ENCODE data around the gene HNF4A.

HNF4A gene

DNA sequence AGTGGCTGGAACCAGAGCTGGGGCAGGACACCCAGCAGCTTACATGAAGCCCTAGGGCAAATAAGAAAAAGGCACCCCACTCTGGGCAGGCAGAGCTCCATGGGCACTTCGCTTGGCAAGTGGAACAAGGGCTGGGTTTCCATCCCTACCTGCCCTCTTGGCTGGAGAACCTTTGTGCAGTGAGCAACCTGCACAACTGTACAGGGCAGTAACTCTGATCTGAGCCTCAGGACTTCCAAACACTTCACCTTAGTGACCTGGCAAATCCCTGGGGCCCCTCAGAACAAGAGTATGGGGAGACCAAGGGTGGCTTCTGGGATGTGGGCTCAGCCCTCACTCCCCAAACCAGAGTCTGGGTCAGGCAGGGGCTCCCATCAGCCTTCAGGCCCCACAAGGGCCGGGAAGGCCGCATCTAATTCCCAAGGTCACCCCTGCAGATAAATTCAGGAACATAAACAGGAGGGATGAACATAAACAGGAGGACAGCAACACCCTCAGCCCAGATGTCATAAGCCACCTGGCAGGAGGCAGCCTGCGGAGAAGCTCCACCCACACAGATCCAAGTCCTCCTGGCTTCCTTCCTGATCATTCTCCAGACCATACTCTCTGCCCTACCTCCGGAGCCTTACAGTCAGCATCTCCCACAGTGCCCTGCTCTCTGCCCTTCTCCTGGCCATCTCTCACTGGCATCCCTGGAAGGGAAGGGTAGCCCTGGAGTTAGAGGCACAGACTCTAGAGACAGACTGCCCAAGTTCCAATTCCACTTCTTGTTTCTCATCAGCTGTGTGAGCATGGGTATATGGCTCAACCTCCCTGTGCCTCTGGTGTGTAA lies 37.5 kb downstream of the HNF4A start:
- DNase-seq, result no peak

DNA sequence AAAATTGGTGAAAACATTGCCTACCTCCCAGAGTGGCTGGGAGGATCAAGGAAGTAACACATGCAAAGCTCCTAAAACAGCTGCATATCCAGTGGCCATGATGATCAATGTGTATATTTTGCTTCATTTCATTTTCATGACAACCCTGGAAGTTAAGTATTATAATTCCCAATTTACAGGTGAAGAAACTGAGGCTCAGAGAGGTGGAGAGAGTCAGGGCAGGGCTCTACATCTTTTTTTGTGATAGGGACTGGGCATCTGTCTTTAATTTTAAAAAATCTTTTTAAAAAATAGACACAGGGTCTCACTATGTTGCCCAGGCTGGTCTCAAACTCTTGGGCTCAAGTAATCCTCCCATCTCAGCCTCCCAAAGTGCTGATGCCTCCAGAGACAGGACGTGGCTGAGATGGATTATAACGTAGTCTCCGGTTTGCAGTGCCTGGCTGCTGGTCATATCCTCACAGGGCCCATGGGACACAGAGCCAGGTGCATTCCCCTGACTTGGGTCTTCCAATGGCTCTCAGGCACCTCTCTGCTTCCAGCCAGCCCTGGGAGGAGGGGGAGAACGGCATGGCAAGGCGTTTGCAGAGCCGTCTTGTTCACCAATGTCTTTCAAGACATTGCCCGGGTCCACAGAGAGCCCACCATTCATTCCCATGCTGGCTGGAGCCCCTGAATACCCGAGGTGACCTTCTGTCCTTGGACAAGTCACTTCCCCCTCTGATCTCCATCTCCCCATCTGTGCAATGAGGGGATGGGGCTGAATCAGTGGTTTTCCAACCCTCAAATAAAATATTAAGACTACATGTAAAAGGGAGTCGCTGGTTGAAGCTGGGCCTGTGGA lies 38.3 kb downstream of the HNF4A start:
- DNase-seq, result no peak

DNA sequence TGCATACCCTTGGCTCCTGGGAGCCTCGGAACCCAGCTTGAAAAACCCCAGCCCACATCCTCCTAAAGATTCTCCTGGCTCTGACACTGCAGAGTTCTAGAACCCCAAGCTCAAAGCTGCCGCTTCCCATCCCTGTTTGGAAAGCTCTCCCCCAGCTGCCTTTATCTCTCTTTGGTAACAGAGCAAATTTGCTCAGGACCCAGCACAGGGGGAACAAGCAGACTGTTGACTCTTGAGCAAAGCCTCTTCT lies 38.9 kb downstream of the HNF4A start:
- DNase-seq, result no peak

- DNase-seq, result no peak
Measured at GRCh38 chr20:44394702-44395460, 39.4 kb downstream of the HNF4A start.

GRCh38 chr20:44395461-44396340 lies 40.2 kb downstream of the HNF4A start:
- DNase-seq, result no peak

GRCh38 chr20:44396369-44397130 lies 41.1 kb downstream of the HNF4A start:
- no peak for DNase-seq

GRCh38 chr20:44398335-44398734 lies 42.8 kb downstream of the HNF4A start:
- DNase-seq, result no peak

DNA sequence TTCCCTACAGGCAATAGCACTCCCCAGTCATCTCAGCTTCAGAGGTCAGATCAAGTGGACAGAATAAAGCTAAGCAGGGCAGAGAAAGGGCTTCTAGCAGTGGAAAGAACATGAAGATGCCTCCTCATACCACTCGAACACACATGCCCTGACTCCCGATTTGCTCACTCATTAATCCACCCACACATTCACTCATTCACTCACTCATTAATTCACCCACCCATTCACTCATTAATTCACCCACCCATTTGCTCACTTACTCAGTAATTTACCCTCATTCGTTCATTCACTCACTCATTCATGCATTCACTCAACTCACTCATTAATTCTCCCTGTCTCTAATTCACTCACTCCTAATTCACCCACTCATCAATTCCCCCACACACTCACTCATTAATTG lies 43.9 kb downstream of the HNF4A start:
- DNase-seq, result no peak

GRCh38 chr20:44400671-44400969 lies 45.1 kb downstream of the HNF4A start:
- no peak for DNase-seq

DNA sequence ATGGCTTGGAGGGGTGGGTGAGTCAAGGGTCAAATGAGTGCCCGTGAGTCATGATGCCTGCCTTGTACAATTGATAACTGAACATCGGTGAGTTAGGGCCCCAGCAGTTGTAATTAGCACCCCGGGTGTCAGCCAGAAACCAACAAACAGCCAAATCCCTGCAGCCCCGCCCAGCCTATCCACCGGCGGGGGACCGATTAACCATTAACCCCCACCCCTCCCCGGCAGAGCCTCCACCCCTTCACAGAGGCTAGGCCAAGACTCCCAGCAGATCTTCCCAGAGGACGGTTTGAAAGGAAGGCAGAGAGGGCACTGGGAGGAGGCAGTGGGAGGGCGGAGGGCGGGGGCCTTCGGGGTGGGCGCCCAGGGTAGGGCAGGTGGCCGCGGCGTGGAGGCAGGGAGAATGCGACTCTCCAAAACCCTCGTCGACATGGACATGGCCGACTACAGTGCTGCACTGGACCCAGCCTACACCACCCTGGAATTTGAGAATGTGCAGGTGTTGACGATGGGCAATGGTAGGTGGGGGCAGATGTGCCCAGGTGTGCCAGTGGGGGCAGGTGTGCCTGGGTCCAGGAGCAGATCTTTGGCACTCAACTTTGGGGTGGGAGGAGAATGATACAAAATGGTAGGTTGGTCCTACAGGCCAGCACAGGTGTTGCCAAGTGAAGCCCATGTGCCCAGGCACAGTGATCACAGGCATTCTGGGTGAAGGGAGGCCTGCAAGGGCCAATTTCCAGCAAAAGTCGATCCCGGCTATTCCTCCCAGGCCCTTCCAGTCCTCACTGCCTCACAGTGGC lies 45.7 kb downstream of the HNF4A start:
- DNase-seq, result no peak

GRCh38 chr20:44401770-44402390 lies 46.4 kb downstream of the HNF4A start:
- no peak for DNase-seq

- no peak for DNase-seq
Measured at GRCh38 chr20:44402391-44403193, 47.1 kb downstream of the HNF4A start.

- no peak for DNase-seq
Measured at GRCh38 chr20:44403194-44404112, 48.0 kb downstream of the HNF4A start.

DNA sequence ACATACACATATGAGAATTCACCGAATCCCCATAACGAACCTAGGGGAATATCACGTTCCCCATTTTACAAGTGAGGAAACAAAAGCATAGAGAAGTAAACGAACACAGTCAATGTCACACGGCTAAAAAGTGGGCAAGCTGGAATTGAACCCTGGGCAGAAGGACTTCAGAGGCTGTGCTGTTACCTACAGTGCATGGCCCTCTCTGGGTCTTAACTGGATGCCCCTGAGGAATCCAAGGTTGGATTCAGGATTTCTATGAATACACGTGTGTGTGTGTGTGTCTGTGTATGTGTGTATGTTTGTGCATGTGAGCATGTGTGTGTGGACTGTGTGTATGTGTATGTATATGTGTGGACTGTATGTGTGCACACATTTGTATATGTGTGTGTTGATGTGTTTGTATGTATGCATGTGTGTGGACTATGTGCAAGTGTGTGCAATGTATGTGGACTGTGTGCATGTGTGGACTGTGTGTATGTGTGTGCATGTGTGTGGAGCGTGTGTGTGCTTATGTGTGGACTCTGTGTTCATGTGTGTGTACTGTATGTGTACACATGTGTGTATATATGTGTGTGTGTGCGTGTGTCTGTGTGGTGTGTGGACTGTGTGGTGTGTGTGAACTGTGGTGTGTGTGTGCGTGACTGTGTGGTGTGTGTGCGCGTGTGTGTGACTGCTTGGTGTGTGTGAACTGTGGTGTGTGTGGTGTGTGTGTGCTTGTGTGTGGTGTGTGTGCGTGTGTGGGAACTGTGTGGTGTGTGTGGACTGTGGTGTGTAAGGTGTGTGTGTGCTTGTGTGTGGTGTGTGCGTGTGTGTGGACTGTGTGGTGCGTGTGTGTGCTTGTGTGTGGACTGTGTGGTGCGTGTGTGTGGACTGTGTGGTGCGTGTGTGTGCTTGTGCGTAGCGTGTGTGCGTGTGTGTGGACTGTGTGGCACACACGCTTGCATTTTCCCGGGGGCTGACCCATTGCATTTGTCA lies 49.0 kb downstream of the HNF4A start:
- DNase-seq, result no peak

DNA sequence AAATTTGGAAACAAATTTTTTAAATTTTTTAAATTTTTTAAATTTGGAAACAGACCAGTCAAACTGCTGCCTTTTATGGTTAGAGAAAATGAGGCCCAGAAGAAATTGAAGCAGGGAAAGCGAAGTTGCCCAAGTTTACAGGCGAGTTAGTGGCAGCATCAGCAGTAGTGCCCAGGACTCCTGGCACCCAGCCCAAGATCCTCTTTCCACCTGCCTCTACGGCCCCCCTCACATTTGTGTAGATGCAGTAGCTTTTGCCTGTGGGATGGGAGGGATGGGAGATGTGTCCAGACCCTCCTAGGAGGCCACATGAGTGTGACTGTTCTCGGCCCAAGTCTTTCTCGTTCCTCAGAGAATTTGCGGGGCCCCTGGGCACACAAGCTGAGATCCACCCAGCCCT lies 49.8 kb downstream of the HNF4A start:
- DNase-seq, result no peak

- DNase-seq, result no peak
Measured at GRCh38 chr20:44405785-44406571, 50.5 kb downstream of the HNF4A start.

Measured in activated CD4-positive, CD25-positive, alpha-beta regulatory T cell (primary cell).